ENCODE data around the gene TWIST2. TPM values are rescaled to one million over a fixed set of nuclear protein-coding genes. Genes with fewer than 3 reads are reported as not detected.

TWIST2 gene
- polyA plus RNA-seq, 3 donors, result 0.43 to 0.49 (median 0.43) TPM

DNA sequence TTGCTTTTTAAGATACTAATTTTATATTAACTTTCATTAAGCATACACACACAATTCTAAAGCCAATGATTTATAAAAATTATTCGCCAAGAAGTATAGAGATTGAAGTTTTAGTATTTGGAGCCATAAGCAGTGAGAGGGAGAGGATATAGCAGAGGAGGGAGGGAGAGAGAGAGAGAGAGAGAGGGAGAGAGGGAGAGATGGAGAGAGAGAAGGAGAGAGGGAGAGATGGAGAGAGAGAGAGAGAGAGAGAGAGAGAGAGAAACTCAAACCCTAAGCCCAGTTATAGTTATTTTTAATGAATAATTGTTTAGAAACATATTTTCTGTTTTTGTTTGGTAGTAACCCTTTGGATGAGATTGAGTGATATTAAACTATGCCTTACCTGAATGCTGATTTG lies 5.3 kb downstream of the TWIST2 start:
- no peak overlapping the region for H3K9ac ChIP-seq (ENCODE audit: insufficient read depth, low read length, poor library complexity, severe bottlenecking)
- no peaks in the 10 kb centered on the region for H3K36me3 ChIP-seq (replicated peaks in 1 of 2; ENCODE audit: control insufficient read depth in 1 of 2, insufficient read depth in 2 of 2, low read length in 2 of 2)
- H3K9me3 ChIP-seq (replicated peaks in 1 of 2; ENCODE audit: control insufficient read depth in 1 of 2, insufficient read depth in 1 of 2, low read length in 2 of 2), result peaks cover 13 to 17% of the 10 kb centered on the region in 2 donors
- no peak overlapping the region for H3K27ac ChIP-seq (ENCODE audit: low read depth in 1 of 2, low read length in 2 of 2)
- Mint-ChIP-seq H3K36me3 (no peaks in the 10 kb centered on the region), H3K27ac (no peak overlapping the region), H3K27me3 (ENCODE audit: low read depth in 3 of 3) (peaks cover 59 to 72% (median 69%) of the 10 kb centered on the region in 3 donors), H3K4me1 (peaks cover 19% of the 10 kb centered on the region), H3K9me3 (peaks cover 2 to 24% (median 19%) of the 10 kb centered on the region in 7 donors), H3K4me3 (peak overlapping the region in 1 of 2 donors; percentile 35)
- peaks cover 15 to 27% of the 10 kb centered on the region in 2 donors for H3K4me1 ChIP-seq (ENCODE audit: control insufficient read depth in 1 of 2, insufficient read depth in 2 of 2, low read length in 2 of 2)
- H4K20me1 ChIP-seq (ENCODE audit: insufficient read depth, low read length), result no peaks in the 10 kb centered on the region
- no CpG with 5 or more reads among the region's 1 CpG for WGBS (ENCODE audit: insufficient coverage)
- H3K27me3 ChIP-seq (ENCODE audit: control insufficient read depth in 2 of 2, insufficient read depth in 2 of 2, low read length in 2 of 2), result peaks cover 46 to 60% of the 10 kb centered on the region in 2 donors
- no peak overlapping the region for H2AFZ ChIP-seq (ENCODE audit: insufficient read depth, low read depth, low read length, poor library complexity, severe bottlenecking)
- no peak for DNase-seq
- H3K79me2 ChIP-seq (ENCODE audit: insufficient read depth, low read length), result no peaks in the 10 kb centered on the region
- TF ChIP-seq, protein P1, sequence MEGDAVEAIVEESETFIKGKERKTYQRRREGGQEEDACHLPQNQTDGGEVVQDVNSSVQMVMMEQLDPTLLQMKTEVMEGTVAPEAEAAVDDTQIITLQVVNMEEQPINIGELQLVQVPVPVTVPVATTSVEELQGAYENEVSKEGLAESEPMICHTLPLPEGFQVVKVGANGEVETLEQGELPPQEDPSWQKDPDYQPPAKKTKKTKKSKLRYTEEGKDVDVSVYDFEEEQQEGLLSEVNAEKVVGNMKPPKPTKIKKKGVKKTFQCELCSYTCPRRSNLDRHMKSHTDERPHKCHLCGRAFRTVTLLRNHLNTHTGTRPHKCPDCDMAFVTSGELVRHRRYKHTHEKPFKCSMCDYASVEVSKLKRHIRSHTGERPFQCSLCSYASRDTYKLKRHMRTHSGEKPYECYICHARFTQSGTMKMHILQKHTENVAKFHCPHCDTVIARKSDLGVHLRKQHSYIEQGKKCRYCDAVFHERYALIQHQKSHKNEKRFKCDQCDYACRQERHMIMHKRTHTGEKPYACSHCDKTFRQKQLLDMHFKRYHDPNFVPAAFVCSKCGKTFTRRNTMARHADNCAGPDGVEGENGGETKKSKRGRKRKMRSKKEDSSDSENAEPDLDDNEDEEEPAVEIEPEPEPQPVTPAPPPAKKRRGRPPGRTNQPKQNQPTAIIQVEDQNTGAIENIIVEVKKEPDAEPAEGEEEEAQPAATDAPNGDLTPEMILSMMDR (IDR thresholded peaks at IDR 0.05), result no peak
- H3K4me2 ChIP-seq (replicated peaks; ENCODE audit: extremely low read depth, low read length, poor library complexity, severe bottlenecking), result no peak overlapping the region
- intact Hi-C loops (cut with micrococcal nuclease), result no loop called here
- H3K4me3 ChIP-seq (replicated peaks in 1 of 3; ENCODE audit: low read depth in 2 of 3, low read length in 3 of 3), result no peak overlapping the region

DNA sequence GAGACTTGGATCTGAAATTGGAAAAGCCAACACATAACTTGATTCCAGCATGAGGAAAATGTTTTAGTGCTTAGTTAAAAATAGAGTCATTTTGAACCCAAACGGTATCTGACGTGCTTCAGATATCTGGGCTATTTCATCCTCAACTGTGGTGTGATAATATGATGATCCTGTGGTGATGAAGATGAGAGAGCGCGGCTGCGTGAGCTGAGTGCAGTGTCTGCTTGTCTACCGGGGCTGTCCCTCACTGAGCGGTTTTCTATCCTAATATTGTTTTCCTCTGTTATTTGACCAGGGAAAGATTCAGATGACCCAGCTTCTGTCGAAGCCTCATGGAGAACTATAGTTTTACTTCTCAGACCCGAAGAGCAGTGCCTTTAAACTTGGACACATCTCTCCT lies 5.8 kb downstream of the TWIST2 start:
- Histone ChIP-seq H3K79me2 (ENCODE audit: insufficient read depth, low read length) (no peaks in the 10 kb centered on the region), H3K9me3 (replicated peaks in 1 of 2; ENCODE audit: control insufficient read depth in 1 of 2, insufficient read depth in 1 of 2, low read length in 2 of 2) (peaks cover 11 to 12% of the 10 kb centered on the region in 2 donors), H3K27ac (ENCODE audit: low read depth in 1 of 2, low read length in 2 of 2) (no peak overlapping the region), H3K36me3 (replicated peaks in 1 of 2; ENCODE audit: control insufficient read depth in 1 of 2, insufficient read depth in 2 of 2, low read length in 2 of 2) (no peaks in the 10 kb centered on the region), H3K9ac (ENCODE audit: insufficient read depth, low read length, poor library complexity, severe bottlenecking) (no peak overlapping the region), H3K4me3 (replicated peaks in 1 of 3; ENCODE audit: low read depth in 2 of 3, low read length in 3 of 3) (no peak overlapping the region), H4K20me1 (ENCODE audit: insufficient read depth, low read length) (no peaks in the 10 kb centered on the region), H2AFZ (ENCODE audit: insufficient read depth, low read depth, low read length, poor library complexity, severe bottlenecking) (no peak overlapping the region), H3K27me3 (ENCODE audit: control insufficient read depth in 2 of 2, insufficient read depth in 2 of 2, low read length in 2 of 2) (peaks cover 46 to 55% of the 10 kb centered on the region in 2 donors), H3K4me2 (replicated peaks; ENCODE audit: extremely low read depth, low read length, poor library complexity, severe bottlenecking) (no peak overlapping the region), H3K4me1 (ENCODE audit: control insufficient read depth in 1 of 2, insufficient read depth in 2 of 2, low read length in 2 of 2) (peaks cover 16 to 26% of the 10 kb centered on the region in 2 donors)
- Mint-ChIP-seq H3K4me3 (peak overlapping the region in 1 of 2 donors; percentile 2), H3K27me3 (ENCODE audit: low read depth in 3 of 3) (peaks cover 56 to 67% (median 65%) of the 10 kb centered on the region in 3 donors), H3K4me1 (peaks cover 20% of the 10 kb centered on the region), H3K27ac (no peak overlapping the region), H3K9me3 (peaks cover 2 to 23% (median 17%) of the 10 kb centered on the region in 7 donors), H3K36me3 (no peaks in the 10 kb centered on the region)
- 92% methylated on average over 7 of the region's 9 CpGs for WGBS (ENCODE audit: insufficient coverage)
- intact Hi-C loops (cut with micrococcal nuclease), result no loop called here
- DNase-seq, result no peak
- TF ChIP-seq, protein P1 (IDR thresholded peaks at IDR 0.05), result no peak

Measured in CD14-positive monocyte (primary cell).